SK-N-SH treated with all-trans-retinoic acid at 6 μM for 48 hours (cell line): ENCODE data around the gene ZCCHC3.

Source experiments
- ARNTL ChIP-seq: fragments of 450-650 bp; formaldehyde crosslinking; IDR thresholded peaks from 2 replicates; pipeline ENCODE4 v1.5.0; 2020; ENCODE audit warnings: low read depth, mild to moderate bottlenecking, moderate library complexity, borderline replicate concordance
- CSDC2 ChIP-seq: fragments of 250-450 bp; sonication (Bioruptor Pico); IDR thresholded peaks from 2 replicates; pipeline ENCODE4 v1.5.0; 2020; ENCODE audit warnings: mild to moderate bottlenecking, moderate library complexity
- ESRRG ChIP-seq: fragments of 250-450 bp; sonication (Bioruptor Pico); IDR thresholded peaks from 2 replicates; pipeline ENCODE4 v1.6.1; 2021; ENCODE audit warnings: mild to moderate bottlenecking
- OSR1 ChIP-seq: fragments of 250-450 bp; sonication (Bioruptor Pico); IDR thresholded peaks from 2 replicates; pipeline ENCODE4 v1.8.0; 2022; ENCODE audit warnings: moderate library complexity, mild to moderate bottlenecking, inconsistent platforms
- ZC3H10 ChIP-seq: fragments of 250-450 bp; sonication (Bioruptor Pico); IDR thresholded peaks from 2 replicates; pipeline ENCODE4 v1.5.1; 2021; ENCODE audit warnings: mild to moderate bottlenecking, moderate library complexity
- ZNF565 ChIP-seq: fragments of 450-650 bp; formaldehyde crosslinking; conservative IDR thresholded peaks from 2 replicates; pipeline ENCODE4 v1.5.0; 2020; ENCODE audit warnings: low read depth, mild to moderate bottlenecking, moderate library complexity
- TF ChIP-seq, protein P1 (sequence below): fragments of 250-450 bp; sonication (Bioruptor Pico); IDR thresholded peaks from 2 replicates; pipeline ENCODE4 v1.8.0; 2021; ENCODE audit warnings: low read depth, mild to moderate bottlenecking, moderate library complexity, borderline replicate concordance
- TF ChIP-seq, protein P2 (sequence below): fragments of 250-450 bp; sonication (Bioruptor Pico); IDR thresholded peaks from 2 replicates; pipeline ENCODE4 v1.8.0; 2020; ENCODE audit warnings: mild to moderate bottlenecking, moderate library complexity, borderline replicate concordance

GRCh38 chr20:343107-343506 is 45.7 kb downstream of the ZCCHC3 start:
- TF ChIP-seq, protein P1, sequence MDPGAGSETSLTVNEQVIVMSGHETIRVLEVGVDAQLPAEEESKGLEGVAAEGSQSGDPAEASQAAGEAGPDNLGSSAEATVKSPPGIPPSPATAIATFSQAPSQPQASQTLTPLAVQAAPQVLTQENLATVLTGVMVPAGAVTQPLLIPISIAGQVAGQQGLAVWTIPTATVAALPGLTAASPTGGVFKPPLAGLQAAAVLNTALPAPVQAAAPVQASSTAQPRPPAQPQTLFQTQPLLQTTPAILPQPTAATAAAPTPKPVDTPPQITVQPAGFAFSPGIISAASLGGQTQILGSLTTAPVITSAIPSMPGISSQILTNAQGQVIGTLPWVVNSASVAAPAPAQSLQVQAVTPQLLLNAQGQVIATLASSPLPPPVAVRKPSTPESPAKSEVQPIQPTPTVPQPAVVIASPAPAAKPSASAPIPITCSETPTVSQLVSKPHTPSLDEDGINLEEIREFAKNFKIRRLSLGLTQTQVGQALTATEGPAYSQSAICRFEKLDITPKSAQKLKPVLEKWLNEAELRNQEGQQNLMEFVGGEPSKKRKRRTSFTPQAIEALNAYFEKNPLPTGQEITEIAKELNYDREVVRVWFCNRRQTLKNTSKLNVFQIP: no peak
- TF ChIP-seq, protein P2, sequence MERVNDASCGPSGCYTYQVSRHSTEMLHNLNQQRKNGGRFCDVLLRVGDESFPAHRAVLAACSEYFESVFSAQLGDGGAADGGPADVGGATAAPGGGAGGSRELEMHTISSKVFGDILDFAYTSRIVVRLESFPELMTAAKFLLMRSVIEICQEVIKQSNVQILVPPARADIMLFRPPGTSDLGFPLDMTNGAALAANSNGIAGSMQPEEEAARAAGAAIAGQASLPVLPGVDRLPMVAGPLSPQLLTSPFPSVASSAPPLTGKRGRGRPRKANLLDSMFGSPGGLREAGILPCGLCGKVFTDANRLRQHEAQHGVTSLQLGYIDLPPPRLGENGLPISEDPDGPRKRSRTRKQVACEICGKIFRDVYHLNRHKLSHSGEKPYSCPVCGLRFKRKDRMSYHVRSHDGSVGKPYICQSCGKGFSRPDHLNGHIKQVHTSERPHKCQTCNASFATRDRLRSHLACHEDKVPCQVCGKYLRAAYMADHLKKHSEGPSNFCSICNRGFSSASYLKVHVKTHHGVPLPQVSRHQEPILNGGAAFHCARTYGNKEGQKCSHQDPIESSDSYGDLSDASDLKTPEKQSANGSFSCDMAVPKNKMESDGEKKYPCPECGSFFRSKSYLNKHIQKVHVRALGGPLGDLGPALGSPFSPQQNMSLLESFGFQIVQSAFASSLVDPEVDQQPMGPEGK (CRISPR knock-in tag): no peak
- TF ChIP-seq ZNF565 (CRISPR knock-in tag) (no peak), ZC3H10 (CRISPR knock-in tag) (no peak), ARNTL (CRISPR knock-in tag) (no peak), OSR1 (CRISPR knock-in tag) (no peak), ESRRG (CRISPR knock-in tag) (no peak), CSDC2 (CRISPR knock-in tag) (no peak)
